ENCODE results near the gene XRN2.

The XRN2 gene

GRCh38 chr20:21301940-21302663 lies 1.0 kb upstream of the XRN2 start:
- DNase-seq: no peak

- DNase-seq: no peak
These were observed 469 bp upstream of the XRN2 start for GRCh38 chr20:21302664-21303060.

GRCh38 chr20:21303872-21304586 lies 898 bp downstream of the XRN2 start:
- DNase-seq: no peak

GRCh38 chr20:21308340-21308739 lies 5.2 kb downstream of the XRN2 start:
- no peak for DNase-seq

GRCh38 chr20:21309678-21310467 lies 6.7 kb downstream of the XRN2 start:
- DNase-seq: no peak

- DNase-seq: no peak
These were observed 9.8 kb downstream of the XRN2 start for GRCh38 chr20:21312813-21313474.

- no peak for DNase-seq
These were observed 12.0 kb downstream of the XRN2 start for GRCh38 chr20:21315138-21315537.

- no peak for DNase-seq
These were observed 19.1 kb downstream of the XRN2 start for GRCh38 chr20:21322083-21322710.

- DNase-seq: no peak
These were observed 19.8 kb downstream of the XRN2 start for GRCh38 chr20:21322921-21323331.

- DNase-seq: no peak
These were observed 20.5 kb downstream of the XRN2 start for GRCh38 chr20:21323640-21324039.

- no peak for DNase-seq
These were observed 21.0 kb downstream of the XRN2 start for GRCh38 chr20:21324126-21324525.

- no peak for DNase-seq
These were observed 22.2 kb downstream of the XRN2 start for GRCh38 chr20:21325296-21325695.

GRCh38 chr20:21326700-21327099 lies 23.6 kb downstream of the XRN2 start:
- DNase-seq: no peak

- DNase-seq: no peak
These were observed 33.5 kb downstream of the XRN2 start for GRCh38 chr20:21336455-21337151.

- no peak for DNase-seq
These were observed 35.2 kb downstream of the XRN2 start for GRCh38 chr20:21338291-21338690.

- DNase-seq: no peak
These were observed 36.4 kb downstream of the XRN2 start for GRCh38 chr20:21339499-21339898.

- no peak for DNase-seq
These were observed 38.0 kb downstream of the XRN2 start for GRCh38 chr20:21340991-21341697.

- no peak for DNase-seq
These were observed 39.7 kb downstream of the XRN2 start for GRCh38 chr20:21342656-21343345.

GRCh38 chr20:21344206-21344900 lies 41.2 kb downstream of the XRN2 start:
- no peak for DNase-seq

GRCh38 chr20:21344961-21345360 lies 41.8 kb downstream of the XRN2 start:
- no peak for DNase-seq

Measured in DMS153 (cell line).